Measurements from ENCODE around the gene SORBS1. TPM values are rescaled to one million over a fixed set of nuclear protein-coding genes. Genes with fewer than 3 reads are reported as not detected.

SORBS1 gene
- total and polyA plus RNA-seq, 9 of the 15 experiments (the other 6 are each of a cell fraction or from before 2014, with no cell fraction given): 2.0 to 13.3 (median 6.5) TPM

GRCh38 chr10:95416973-95417372 lies 144.2 kb downstream of the SORBS1 start:
- no peaks in the 10 kb centered on the region for H3K79me2 ChIP-seq (ENCODE audit: control insufficient read depth, insufficient read depth, low read length)
- H4K20me1 ChIP-seq (replicated peaks; ENCODE audit: control insufficient read depth, insufficient read depth, low read length): no peaks in the 10 kb centered on the region
- no peak for FAIRE-seq
- H3K9me1 ChIP-seq (ENCODE audit: control insufficient read depth, insufficient read depth, low read length): no peaks in the 10 kb centered on the region
- H3K9ac ChIP-seq (ENCODE audit: insufficient read depth in 1 of 2, low read depth in 2 of 2, low read length in 2 of 2): no peak overlapping the region
- in situ Hi-C loops (cut with MboI): no loop called here
- 72% methylated on average over 6 of the region's 7 CpGs for WGBS (ENCODE audit: insufficient coverage, low coverage, missing lambda C conversion rate)
- no peaks in the 10 kb centered on the region for H3K27me3 ChIP-seq (ENCODE audit: control insufficient read depth in 2 of 2, insufficient read depth in 2 of 2, low read length in 2 of 2)
- POLR2A ChIA-PET: no interaction called here
- no peak overlapping the region for H3K4me2 ChIP-seq (ENCODE audit: insufficient read depth, low read length)
- H3K9me3 ChIP-seq (replicated peaks; ENCODE audit: control insufficient read depth, insufficient read depth, low read depth, low read length): no peaks in the 10 kb centered on the region
- H3K27ac ChIP-seq (ENCODE audit: extremely low read depth, low read depth, low read length): no peak overlapping the region
- CTCF ChIA-PET (ENCODE audit: low intra/inter-chr PET ratio): no interaction called here
- intact Hi-C loops (cut with micrococcal nuclease): no loop called here
- ATAC-seq: no peak
- no peak for DNase-seq (ENCODE audit: extremely low read depth in 1 of 4, low spot score in 3 of 4)
- no peak overlapping the region for H2AFZ ChIP-seq (ENCODE audit: low read depth, low read length)
- H3K4me3 ChIP-seq: no peak overlapping the region
- TF ChIP-seq FIP1L1 (IDR thresholded peaks at IDR 0.05; ENCODE audit: low read depth, low read length, poor library complexity, severe bottlenecking) (no peak), ZNF408 (CRISPR knock-in tag; IDR thresholded peaks at IDR 0.05; ENCODE audit: low read depth) (no peak), PTRF (tag; IDR thresholded peaks at IDR 0.05) (no peak), CHD4 (IDR thresholded peaks at IDR 0.05; ENCODE audit: insufficient read depth, insufficient replicate concordance, low read depth, low read length, poor library complexity, severe bottlenecking) (no peak), SIX5 (IDR thresholded peaks at IDR 0.05; ENCODE audit: borderline replicate concordance in 1 of 2, insufficient read depth in 1 of 2, low read depth in 1 of 2, low read length in 2 of 2) (no peak)
- H3K4me1 ChIP-seq (replicated peaks in 1 of 2; ENCODE audit: control insufficient read depth in 2 of 2, insufficient read depth in 2 of 2, low read length in 2 of 2): peaks cover 0 to 4% of the 10 kb centered on the region in 2 experiments; a peak in 2 of 5 replicates
- no peaks in the 10 kb centered on the region for H3K36me3 ChIP-seq (ENCODE audit: control insufficient read depth, insufficient read depth, low read length)
- no TSS peak for BruUV-seq (replicated peaks)

- DNase-seq (ENCODE audit: extremely low read depth in 1 of 4, low spot score in 3 of 4): no peak
- Histone ChIP-seq H3K4me2 (ENCODE audit: insufficient read depth, low read length) (no peak overlapping the region), H2AFZ (ENCODE audit: low read depth, low read length) (no peak overlapping the region), H3K4me1 (replicated peaks in 1 of 2; ENCODE audit: control insufficient read depth in 2 of 2, insufficient read depth in 2 of 2, low read length in 2 of 2) (peaks cover 0 to 4% of the 10 kb centered on the region in 2 experiments; a peak in 2 of 5 replicates), H3K27ac (ENCODE audit: extremely low read depth, low read depth, low read length) (no peak overlapping the region), H4K20me1 (replicated peaks; ENCODE audit: control insufficient read depth, insufficient read depth, low read length) (no peaks in the 10 kb centered on the region), H3K9me1 (ENCODE audit: control insufficient read depth, insufficient read depth, low read length) (no peaks in the 10 kb centered on the region), H3K36me3 (ENCODE audit: control insufficient read depth, insufficient read depth, low read length) (no peaks in the 10 kb centered on the region), H3K9me3 (replicated peaks; ENCODE audit: control insufficient read depth, insufficient read depth, low read depth, low read length) (no peaks in the 10 kb centered on the region), H3K79me2 (ENCODE audit: control insufficient read depth, insufficient read depth, low read length) (no peaks in the 10 kb centered on the region), H3K9ac (ENCODE audit: insufficient read depth in 1 of 2, low read depth in 2 of 2, low read length in 2 of 2) (no peak overlapping the region), H3K27me3 (ENCODE audit: control insufficient read depth in 2 of 2, insufficient read depth in 2 of 2, low read length in 2 of 2) (no peaks in the 10 kb centered on the region), H3K4me3 (no peak overlapping the region)
- BruUV-seq (replicated peaks): no TSS peak
- no peak for FAIRE-seq
- intact Hi-C loops (cut with micrococcal nuclease): no loop called here
- POLR2A ChIA-PET: no interaction called here
- WGBS (ENCODE audit: insufficient coverage, low coverage, missing lambda C conversion rate): 29% methylated on average over 4 of the region's 4 CpGs
- no peak for ATAC-seq
- CTCF ChIA-PET (ENCODE audit: low intra/inter-chr PET ratio): no interaction called here
- in situ Hi-C loops (cut with MboI): no loop called here
- TF ChIP-seq MITF (IDR thresholded peaks at IDR 0.05): no peak
- TF ChIP-seq POLR2G (IDR thresholded peaks at IDR 0.05; ENCODE audit: low read depth, low read length): no peak
- TF ChIP-seq MYC (IDR thresholded peaks at IDR 0.05; ENCODE audit: low read depth, low read length): no peak
- TF ChIP-seq MYC (CRISPR knock-in tag; IDR thresholded peaks at IDR 0.05; ENCODE audit: borderline replicate concordance, low read depth): no peak
- TF ChIP-seq CREB1 (IDR thresholded peaks at IDR 0.05): no peak
- no peak for TF ChIP-seq CREB1 (CRISPR knock-in tag; IDR thresholded peaks at IDR 0.05)
- no peak for TF ChIP-seq MTA2 (IDR thresholded peaks at IDR 0.05; ENCODE audit: low read depth)
- TF ChIP-seq HNRNPL (IDR thresholded peaks at IDR 0.05; ENCODE audit: low read depth, low read length): no peak
- no peak for TF ChIP-seq SNRNP70 (optimal IDR thresholded peaks at IDR 0.05; ENCODE audit: low read depth, low read length)
- no peak for TF ChIP-seq ZBTB12 (CRISPR knock-in tag; IDR thresholded peaks at IDR 0.05)
Measured at GRCh38 chr10:95416270-95416669, 144.9 kb downstream of the SORBS1 start.
